Globus pallidus (tissue), 1 donor: ENCODE results near the gene PC.

Source experiments
- DNase-seq: peaks from one replicate; pipeline ENCODE4 v3.0.0-alpha.2; 2015; ENCODE audit warnings: low spot score

Gene PC

GRCh38 chr11:66956689-66957290 is 1.4 kb downstream of the PC start:
- DNase-seq, result peak; percentile 29

- no peak for DNase-seq
Observed at GRCh38 chr11:66953081-66953833, 4.9 kb downstream of the PC start.

- no peak for DNase-seq
Observed at GRCh38 chr11:66951927-66952337, 6.3 kb downstream of the PC start.

- DNase-seq, result no peak
Observed at GRCh38 chr11:66951135-66951534, 7.0 kb downstream of the PC start.

GRCh38 chr11:66950112-66950535 is 8.1 kb downstream of the PC start:
- DNase-seq, result no peak

- DNase-seq, result no peak
Observed at GRCh38 chr11:66938582-66939135, 19.5 kb downstream of the PC start.

GRCh38 chr11:66937193-66937733 is 20.9 kb downstream of the PC start:
- no peak for DNase-seq

GRCh38 chr11:66936311-66936711 is 21.9 kb downstream of the PC start:
- no peak for DNase-seq

- no peak for DNase-seq
Observed at GRCh38 chr11:66934950-66935779, 23.0 kb downstream of the PC start.

GRCh38 chr11:66933531-66933930 is 24.7 kb downstream of the PC start:
- no peak for DNase-seq

- DNase-seq, result no peak
Observed at GRCh38 chr11:66932543-66932942, 25.6 kb downstream of the PC start.

- DNase-seq, result no peak
Observed at GRCh38 chr11:66929753-66930152, 28.4 kb downstream of the PC start.

- no peak for DNase-seq
Observed at GRCh38 chr11:66924272-66924671, 33.9 kb downstream of the PC start.

GRCh38 chr11:66922551-66922950 is 35.6 kb downstream of the PC start:
- DNase-seq, result no peak

- peak; percentile 46 for DNase-seq
Observed at GRCh38 chr11:66920978-66921784, 37.0 kb downstream of the PC start.

- DNase-seq, result peak; percentile 77
Observed at GRCh38 chr11:66919923-66920322, 38.3 kb downstream of the PC start.

GRCh38 chr11:66918741-66919140 is 39.4 kb downstream of the PC start:
- no peak for DNase-seq

GRCh38 chr11:66915866-66916265 is 42.3 kb downstream of the PC start:
- peak; percentile 45 for DNase-seq

GRCh38 chr11:66915046-66915832 is 42.9 kb downstream of the PC start:
- DNase-seq, result peak; percentile 69

- DNase-seq, result no peak
Observed at GRCh38 chr11:66914505-66914904, 43.7 kb downstream of the PC start.

GRCh38 chr11:66912911-66913310 is 45.3 kb downstream of the PC start:
- peak; percentile 97 for DNase-seq
